K562 (cell line): ENCODE results near the gene MED19. TPM values are rescaled to one million over a fixed set of nuclear protein-coding genes. Genes with fewer than 3 reads are reported as not detected.
A peak's percentile ranks its signal among the peaks of the same experiment; 100 is the strongest.

Source experiments
- CHD2 ChIP-seq: IDR thresholded peaks from 2 replicates; pipeline ENCODE4 v1.6.1; 2011; ENCODE audit warnings: low read depth, low read length
- CHD7 ChIP-seq: fragments of 200-600 bp; sonication (generic); IDR thresholded peaks from one replicate; pipeline ENCODE4 v1.6.1; 2012; ENCODE audit warnings: mild to moderate bottlenecking, low read depth, low read length, inconsistent platforms
- FOXO4 ChIP-seq: fragments of 450-650 bp; formaldehyde crosslinking; IDR thresholded peaks from 2 replicates; pipeline ENCODE4 v1.4.0; 2020; ENCODE audit warnings: mild to moderate bottlenecking, moderate library complexity
- HDAC6 ChIP-seq: IDR thresholded peaks from 2 replicates; pipeline ENCODE4 v1.6.1; 2012; ENCODE audit warnings: low read depth, mild to moderate bottlenecking, control low read depth, inconsistent platforms, low read length, moderate library complexity
- HMGN3 ChIP-seq: IDR thresholded peaks from 2 replicates; pipeline ENCODE4 v1.6.1; 2011; ENCODE audit warnings: borderline replicate concordance, low read depth, mild to moderate bottlenecking, mixed read lengths, low read length; ENCODE audit not compliant: insufficient read length; ENCODE audit errors: extremely low read depth
- KDM5B ChIP-seq: fragments of 200-600 bp; sonication (generic); IDR thresholded peaks from 2 replicates; pipeline ENCODE4 v1.6.1; 2012; ENCODE audit warnings: low read depth, mild to moderate bottlenecking, moderate library complexity, low read length, control low read depth, inconsistent platforms; ENCODE audit not compliant: insufficient replicate concordance
- MAFF ChIP-seq: IDR thresholded peaks from 2 replicates; pipeline ENCODE4 v1.6.1; 2012; ENCODE audit warnings: low read length, improper control_type of control experiment
- MNT ChIP-seq, 2 experiments: fragments of 450-650 bp; conservative IDR thresholded peaks; 2 replicates each; pipeline ENCODE4 v1.6.1; 2017; ENCODE audit warnings: mild to moderate bottlenecking in 2 of 2, moderate library complexity in 2 of 2
- SAP30 ChIP-seq: fragments of 200-600 bp; sonication (generic); IDR thresholded peaks from 2 replicates; pipeline ENCODE4 v1.6.1; 2012; ENCODE audit warnings: borderline replicate concordance, low read depth, mild to moderate bottlenecking, moderate library complexity, low read length, control low read depth, inconsistent platforms; ENCODE audit not compliant: insufficient read depth, poor library complexity, severe bottlenecking
- SRF ChIP-seq, 2 experiments: fragments of 250-450, 450-650 bp in 1 of 2; sonication (Bioruptor Pico) in 1 of 2; sonication (generic) in 1 of 2; formaldehyde crosslinking; IDR thresholded peaks; 2 replicates each; pipeline versions ENCODE4 v1.5.0 to v1.5.1; 2020 to 2022; ENCODE audit warnings: mild to moderate bottlenecking in 1 of 2, missing genetic modification reagents in 1 of 2
- ZNF239 ChIP-seq: fragments of 250-450 bp; sonication (Bioruptor Pico); IDR thresholded peaks from 2 replicates; pipeline ENCODE4 v1.4.0; 2020; ENCODE audit warnings: mild to moderate bottlenecking
- polyA plus RNA-seq, 8 experiments: library from polyadenylated mRNA; depleted of rRNA in 4 of 8; stranded (reverse) in 5 of 8; unstranded in 3 of 8; fragments of >200 nt; fragmentation: Nextera tagmentation in 2 of 8; fragmentation: Illumina TruSeq in 1 of 8; extraction: Ambion mirVana in 2 of 8; extraction: Trizol in 1 of 8; gene quantifications; 2 replicates each; pipeline versions ENCODE4 v1.2.1 to v1.2.3, GENCODE V29; 2011 to 2014; ENCODE audit warnings: inconsistent platforms in 1 of 8, missing spikeins in 1 of 8
- total RNA-seq, 7 experiments: library from RNA; depleted of rRNA in 6 of 7; stranded (reverse); fragments of >200 nt in 6 of 7; fragmentation: Illumina TruSeq in 2 of 7; extraction: Trizol in 2 of 7; gene quantifications; 2 replicates each; pipeline versions ENCODE4 v1.2.1 to v1.2.3, GENCODE V29; 2011 to 2021; ENCODE audit warnings: low replicate concordance in 1 of 7

The MED19 gene
- total and polyA plus RNA-seq, 9 of the 15 experiments (the other 6 are each of a cell fraction or from before 2014, with no cell fraction given) = 7.3 to 23.5 (median 15.0) TPM

GRCh38 chr11:57657194-57658022 lies 54.6 kb downstream of the MED19 start, which contains the start of gene CLP1 (continued):
- no peak for TF ChIP-seq CHD7
- peak; percentile 77 for TF ChIP-seq HMGN3
- peak; percentile 97 for TF ChIP-seq CHD2
- TF ChIP-seq FOXO4 (CRISPR knock-in tag) = 0 out of 2 replicates have a peak, but pooled peaks have one; percentile 23
- no peak for TF ChIP-seq HDAC6
- peak; percentile 87 for TF ChIP-seq KDM5B
- TF ChIP-seq SRF (CRISPR knock-in tag; IDR thresholded peaks at IDR 0.05) = peak in 1 of 2 experiments; percentile 73; a peak in 2 of 4 replicates
- peak; percentile 98 to 99 for TF ChIP-seq MNT (conservative IDR thresholded peaks at IDR 0.05)
- TF ChIP-seq ZNF239 = no peak
- peak; percentile 2; the same call in 1 of the 2 replicates for TF ChIP-seq MAFF
- peak; percentile 88 for TF ChIP-seq SAP30
